Upper lobe of right lung (tissue), 1 donor: ENCODE measurements around the gene NVL. TPM values are rescaled to one million over a fixed set of nuclear protein-coding genes. Genes with fewer than 3 reads are reported as not detected.

ENCODE experiments used
- ATAC-seq: fragments of 200-7000 bp; cut with Tn5 transposase; one replicate; pipeline ENCODE4 v1.9.1; 2020; ENCODE audit warnings: mild to moderate bottlenecking, moderate library complexity
- DNase-seq: peaks from one replicate; pipeline ENCODE4 v3.0.0-alpha.2; 2020
- H3K27ac ChIP-seq: fragments of 200-600 bp; one replicate; pipeline ENCODE4 v1.8.0; 2022
- H3K27me3 ChIP-seq: fragments of 200-600 bp; one replicate; pipeline ENCODE4 v1.8.0; 2022; ENCODE audit warnings: mild to moderate bottlenecking
- H3K36me3 ChIP-seq: fragments of 200-600 bp; one replicate; pipeline ENCODE4 v1.8.0; 2022
- H3K4me1 ChIP-seq: fragments of 200-600 bp; one replicate; pipeline ENCODE4 v1.8.0; 2022
- H3K4me3 ChIP-seq: fragments of 200-600 bp; one replicate; pipeline ENCODE4 v1.8.0; 2022; ENCODE audit warnings: mild to moderate bottlenecking
- H3K9me3 ChIP-seq: fragments of 200-600 bp; one replicate; pipeline ENCODE4 v1.8.0; 2022
- CTCF ChIP-seq: fragments of 200-600 bp; IDR thresholded peaks from one replicate; pipeline ENCODE4 v1.8.0; 2022; ENCODE audit warnings: antibody characterized with exemption
- intact Hi-C: fragments of 100-400 bp; cut with DNase I; formaldehyde crosslinking; loops from one replicate; pipeline ENCODE4 v1.11.0; 2022
- total RNA-seq: library from RNA; stranded (reverse); fragmentation: NEBNext Ultra II Directional; extraction: Animal tissue kit (Norgen Biotek cat#: 25700); gene quantifications from one replicate; pipeline ENCODE4 v1.2.1, GENCODE V29; 2021
- donor health status: DM: no; HTN: yes; CAD: no; lungs with severe emphysema.

Gene NVL
- total RNA-seq, 1 donor from 2014 or later, result 24.1 TPM

DNA sequence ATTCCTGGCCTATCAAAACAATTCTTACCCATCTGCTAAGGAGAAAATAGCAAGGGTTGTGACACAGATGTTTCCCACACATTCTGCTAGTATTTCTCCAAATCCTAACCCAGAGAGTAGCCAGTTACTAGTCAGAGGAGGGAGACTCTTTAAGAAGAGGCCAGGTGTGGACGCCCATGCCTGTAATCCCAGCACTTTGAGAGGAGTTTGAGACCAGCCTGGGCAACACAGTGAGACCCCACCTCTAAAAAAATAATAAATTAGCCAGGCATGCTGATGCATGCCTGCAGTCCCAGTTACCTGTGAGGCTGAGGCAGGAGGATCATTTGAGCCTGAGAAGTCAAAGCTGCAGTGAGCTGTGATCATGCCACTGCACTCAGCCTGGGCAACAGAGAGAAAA, 28.6 kb downstream of the NVL start:
- H3K36me3 ChIP-seq, result peaks cover 97% of the 10 kb centered on the region
- no peak for ATAC-seq
- no peak for DNase-seq
- H3K9me3 ChIP-seq, result no peaks in the 10 kb centered on the region
- no peak overlapping the region for H3K4me3 ChIP-seq
- no peaks in the 10 kb centered on the region for H3K27me3 ChIP-seq
- TF ChIP-seq CTCF, result no peak
- intact Hi-C loops, result no loop called here
- no peaks in the 10 kb centered on the region for H3K4me1 ChIP-seq
- no peak overlapping the region for H3K27ac ChIP-seq

GRCh38 chr1:224300346-224300745, 29.6 kb downstream of the NVL start:
- Histone ChIP-seq H3K27ac (no peak overlapping the region), H3K4me3 (no peak overlapping the region), H3K4me1 (no peaks in the 10 kb centered on the region), H3K27me3 (no peaks in the 10 kb centered on the region), H3K9me3 (no peaks in the 10 kb centered on the region), H3K36me3 (peaks cover 98% of the 10 kb centered on the region)
- TF ChIP-seq CTCF, result no peak
- no peak for ATAC-seq
- DNase-seq, result no peak
- intact Hi-C loops, result no loop called here

DNA sequence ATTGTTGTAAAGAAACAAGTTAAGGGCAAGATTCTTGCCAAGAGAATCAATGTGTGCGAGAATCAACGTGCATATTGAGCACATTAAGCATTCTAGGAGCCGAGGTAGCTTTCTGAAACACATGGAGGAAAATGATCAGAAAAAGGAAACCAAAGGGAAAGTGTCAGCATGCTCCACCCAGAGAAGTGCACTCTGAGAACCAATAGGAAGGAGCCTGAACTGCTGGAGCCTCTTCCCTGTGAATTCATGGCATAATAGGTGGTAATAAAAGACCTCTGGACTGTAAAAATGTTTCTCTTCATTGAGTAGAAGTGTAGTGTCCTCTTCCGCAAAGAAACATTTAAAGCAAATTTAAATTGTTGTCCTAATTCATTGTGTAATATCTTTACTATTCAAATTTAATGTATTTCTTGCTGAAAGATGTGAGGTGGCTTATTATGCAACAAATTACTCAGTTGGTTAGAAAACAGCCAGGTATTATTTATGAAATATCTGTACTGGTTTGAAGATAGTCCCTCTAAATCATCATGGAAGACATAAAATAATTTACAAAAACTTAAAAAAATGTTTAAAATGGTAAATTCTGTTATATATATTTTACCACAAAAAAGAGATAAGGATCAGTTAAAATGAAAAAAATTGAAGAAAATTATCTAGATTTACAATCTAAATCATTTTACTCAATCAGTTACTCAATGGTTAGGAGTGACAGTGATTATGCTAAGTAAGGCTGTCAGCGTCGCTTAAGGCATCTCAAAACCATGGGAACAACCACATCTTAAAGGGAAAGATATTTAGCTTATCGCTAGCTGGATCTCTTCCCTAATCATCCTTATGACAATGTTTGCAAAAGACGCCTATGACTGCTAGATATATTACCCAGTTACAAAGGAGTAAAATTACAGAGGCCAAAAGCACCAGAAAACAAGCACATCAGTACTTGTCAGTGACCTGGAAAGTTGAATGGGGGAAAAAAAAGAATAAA, 31.3 kb downstream of the NVL start:
- Histone ChIP-seq H3K4me1 (no peaks in the 10 kb centered on the region), H3K27ac (no peak overlapping the region), H3K9me3 (no peaks in the 10 kb centered on the region), H3K36me3 (peaks cover 98% of the 10 kb centered on the region), H3K4me3 (no peak overlapping the region), H3K27me3 (no peaks in the 10 kb centered on the region)
- no peak for ATAC-seq
- intact Hi-C loops, result no loop called here
- DNase-seq, result no peak
- no peak for TF ChIP-seq CTCF

GRCh38 chr1:224294775-224295174, 35.2 kb downstream of the NVL start:
- Histone ChIP-seq H3K27me3 (no peaks in the 10 kb centered on the region), H3K9me3 (no peaks in the 10 kb centered on the region), H3K27ac (no peak overlapping the region), H3K4me1 (no peaks in the 10 kb centered on the region), H3K4me3 (no peak overlapping the region), H3K36me3 (peaks cover 94% of the 10 kb centered on the region)
- ATAC-seq (no peak), DNase-seq (no peak)
- intact Hi-C loops, result no loop called here
- no peak for TF ChIP-seq CTCF

DNA sequence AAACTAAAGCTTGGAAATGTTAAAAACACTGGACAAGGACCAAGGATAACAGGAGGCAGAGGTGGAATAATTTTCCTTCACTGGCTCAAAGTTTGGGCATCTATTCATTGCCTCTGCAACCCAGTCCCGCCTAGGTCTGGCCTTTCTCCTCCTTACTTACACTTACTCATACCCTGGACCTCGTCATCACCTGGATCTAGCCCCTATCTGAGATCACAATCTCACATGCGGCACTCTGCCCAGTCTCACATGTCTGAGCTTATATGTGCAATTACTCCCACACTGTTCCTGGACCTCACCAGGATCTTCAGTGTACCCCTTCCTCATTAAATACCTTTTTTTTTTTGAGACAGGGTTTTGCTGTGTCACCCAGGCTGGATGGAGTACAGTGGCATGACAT, 37.6 kb downstream of the NVL start:
- Histone ChIP-seq H3K9me3 (no peaks in the 10 kb centered on the region), H3K27ac (no peak overlapping the region), H3K36me3 (peaks cover 92% of the 10 kb centered on the region), H3K4me3 (no peak overlapping the region), H3K4me1 (no peaks in the 10 kb centered on the region), H3K27me3 (no peaks in the 10 kb centered on the region)
- ATAC-seq (no peak), DNase-seq (no peak)
- no peak for TF ChIP-seq CTCF
- intact Hi-C loops, result no loop called here
